Measurements from ENCODE around the gene RHBDL3.

DNA sequence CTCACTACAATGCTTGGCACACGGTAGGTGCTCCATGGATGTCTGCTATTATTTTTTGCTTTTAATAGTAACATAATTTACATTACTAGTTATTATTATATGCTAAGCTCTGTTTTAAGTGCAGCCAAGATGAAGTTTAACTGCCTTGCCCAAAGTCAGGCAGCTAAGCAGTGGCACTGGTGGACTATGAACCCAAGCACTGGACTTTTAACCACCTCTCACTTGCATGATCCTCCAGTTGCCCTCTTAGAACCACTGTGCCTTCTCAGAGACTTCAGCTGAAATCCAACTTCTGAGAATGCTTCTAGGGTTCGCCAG, 82.8 kb downstream of the RHBDL3 start:
- TF ChIP-seq, protein P1, sequence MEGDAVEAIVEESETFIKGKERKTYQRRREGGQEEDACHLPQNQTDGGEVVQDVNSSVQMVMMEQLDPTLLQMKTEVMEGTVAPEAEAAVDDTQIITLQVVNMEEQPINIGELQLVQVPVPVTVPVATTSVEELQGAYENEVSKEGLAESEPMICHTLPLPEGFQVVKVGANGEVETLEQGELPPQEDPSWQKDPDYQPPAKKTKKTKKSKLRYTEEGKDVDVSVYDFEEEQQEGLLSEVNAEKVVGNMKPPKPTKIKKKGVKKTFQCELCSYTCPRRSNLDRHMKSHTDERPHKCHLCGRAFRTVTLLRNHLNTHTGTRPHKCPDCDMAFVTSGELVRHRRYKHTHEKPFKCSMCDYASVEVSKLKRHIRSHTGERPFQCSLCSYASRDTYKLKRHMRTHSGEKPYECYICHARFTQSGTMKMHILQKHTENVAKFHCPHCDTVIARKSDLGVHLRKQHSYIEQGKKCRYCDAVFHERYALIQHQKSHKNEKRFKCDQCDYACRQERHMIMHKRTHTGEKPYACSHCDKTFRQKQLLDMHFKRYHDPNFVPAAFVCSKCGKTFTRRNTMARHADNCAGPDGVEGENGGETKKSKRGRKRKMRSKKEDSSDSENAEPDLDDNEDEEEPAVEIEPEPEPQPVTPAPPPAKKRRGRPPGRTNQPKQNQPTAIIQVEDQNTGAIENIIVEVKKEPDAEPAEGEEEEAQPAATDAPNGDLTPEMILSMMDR (IDR thresholded peaks at IDR 0.05; ENCODE audit: borderline replicate concordance, extremely low read depth, low read length, poor library complexity, severe bottlenecking): no peak
- TF ChIP-seq EZH2 (IDR thresholded peaks at IDR 0.05; ENCODE audit: borderline replicate concordance, low read depth, low read length, severe bottlenecking): no peak

Measured in DND-41 (cell line).